ENCODE results near the gene ATG5.

Gene ATG5

DNA sequence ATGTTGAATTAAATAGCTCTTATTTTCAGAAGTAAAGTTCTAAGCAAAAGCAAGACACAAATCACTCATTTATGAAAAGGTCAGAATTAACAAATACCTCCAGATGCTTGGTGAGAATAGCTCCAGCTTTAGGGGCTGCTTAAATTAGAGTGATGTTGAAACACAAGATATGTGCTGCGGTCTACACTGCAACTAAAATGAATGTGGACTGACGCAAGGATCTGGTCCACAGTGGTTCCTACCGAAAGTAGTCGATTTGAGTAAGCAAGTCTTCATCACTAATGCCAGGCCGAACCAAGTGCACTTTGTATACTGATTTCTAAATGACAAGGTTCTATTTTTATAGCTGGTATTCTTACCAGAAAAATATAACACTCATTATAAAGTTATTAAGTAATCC lies 143.1 kb downstream of the ATG5 start:
- no peaks in the 10 kb centered on the region for H4K20me1 ChIP-seq (ENCODE audit: control insufficient read depth, insufficient read depth, low read depth, low read length)
- no peaks in the 10 kb centered on the region for H3K27me3 ChIP-seq (ENCODE audit: control insufficient read depth, low read length)
- no peak overlapping the region for H3K27ac ChIP-seq (ENCODE audit: low read depth, low read length)
- no peak overlapping the region for H3K4me2 ChIP-seq (ENCODE audit: low read length)
- no peaks in the 10 kb centered on the region for H3K9me2 ChIP-seq (replicated peaks; ENCODE audit: control insufficient read depth, low read length)
- H3F3A ChIP-seq (ENCODE audit: control insufficient read depth, insufficient read depth), result no peaks in the 10 kb centered on the region
- no peaks in the 10 kb centered on the region for H3K4me1 ChIP-seq (ENCODE audit: control insufficient read depth, low read length)
- H3K4me3 ChIP-seq (ENCODE audit: low read length), result no peak overlapping the region
- TF ChIP-seq EZH2phosphoT487 (IDR thresholded peaks at IDR 0.05; ENCODE audit: borderline replicate concordance, low read length), result no peak
- TF ChIP-seq, protein P1, sequence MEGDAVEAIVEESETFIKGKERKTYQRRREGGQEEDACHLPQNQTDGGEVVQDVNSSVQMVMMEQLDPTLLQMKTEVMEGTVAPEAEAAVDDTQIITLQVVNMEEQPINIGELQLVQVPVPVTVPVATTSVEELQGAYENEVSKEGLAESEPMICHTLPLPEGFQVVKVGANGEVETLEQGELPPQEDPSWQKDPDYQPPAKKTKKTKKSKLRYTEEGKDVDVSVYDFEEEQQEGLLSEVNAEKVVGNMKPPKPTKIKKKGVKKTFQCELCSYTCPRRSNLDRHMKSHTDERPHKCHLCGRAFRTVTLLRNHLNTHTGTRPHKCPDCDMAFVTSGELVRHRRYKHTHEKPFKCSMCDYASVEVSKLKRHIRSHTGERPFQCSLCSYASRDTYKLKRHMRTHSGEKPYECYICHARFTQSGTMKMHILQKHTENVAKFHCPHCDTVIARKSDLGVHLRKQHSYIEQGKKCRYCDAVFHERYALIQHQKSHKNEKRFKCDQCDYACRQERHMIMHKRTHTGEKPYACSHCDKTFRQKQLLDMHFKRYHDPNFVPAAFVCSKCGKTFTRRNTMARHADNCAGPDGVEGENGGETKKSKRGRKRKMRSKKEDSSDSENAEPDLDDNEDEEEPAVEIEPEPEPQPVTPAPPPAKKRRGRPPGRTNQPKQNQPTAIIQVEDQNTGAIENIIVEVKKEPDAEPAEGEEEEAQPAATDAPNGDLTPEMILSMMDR (IDR thresholded peaks at IDR 0.05; ENCODE audit: low read depth, low read length, poor library complexity, severe bottlenecking), result no peak
- no peaks in the 10 kb centered on the region for H3K9me3 ChIP-seq (ENCODE audit: control insufficient read depth, insufficient read depth, low read length)
- peaks cover 5% of the 10 kb centered on the region for H3K36me3 ChIP-seq (ENCODE audit: control insufficient read depth, low read length)
- H3K79me2 ChIP-seq (ENCODE audit: control insufficient read depth, low read length), result no peaks in the 10 kb centered on the region

DNA sequence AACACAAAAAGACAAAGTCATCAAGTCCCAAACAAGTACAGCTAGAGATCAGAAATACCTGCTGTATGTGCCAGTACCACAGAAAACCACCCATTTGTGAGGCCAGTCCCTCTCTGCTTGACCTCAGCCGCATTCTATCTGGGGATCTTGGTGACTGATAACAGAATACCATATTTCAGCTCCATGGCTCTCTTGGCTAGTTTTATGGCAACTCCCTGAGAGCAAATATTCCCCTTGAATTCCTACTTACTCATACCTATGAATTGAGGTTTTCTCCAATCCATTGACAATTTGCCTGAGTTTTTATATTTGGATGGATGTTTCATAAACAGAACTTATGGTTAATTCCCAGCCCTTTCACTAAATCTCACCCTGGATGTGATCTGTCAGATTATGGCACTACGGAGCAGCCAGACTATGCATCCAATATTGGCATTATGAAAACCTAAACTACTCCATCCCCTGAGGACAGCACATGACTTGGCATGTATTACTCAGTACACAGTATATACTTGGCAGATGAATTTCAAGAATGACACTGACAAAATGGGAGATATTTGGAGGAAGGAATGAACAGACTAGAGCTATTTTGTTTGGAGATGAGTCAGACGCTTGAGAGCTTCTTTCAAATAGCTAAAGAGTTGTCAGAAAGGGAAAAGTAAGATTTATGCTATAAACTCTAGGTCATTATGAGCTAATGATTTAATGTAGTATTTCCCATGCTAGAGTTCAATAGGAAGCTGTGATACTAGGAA lies 143.7 kb downstream of the ATG5 start:
- H3K79me2 ChIP-seq (ENCODE audit: control insufficient read depth, low read length), result no peaks in the 10 kb centered on the region
- no peaks in the 10 kb centered on the region for H3K4me1 ChIP-seq (ENCODE audit: control insufficient read depth, low read length)
- H3K4me2 ChIP-seq (ENCODE audit: low read length), result no peak overlapping the region
- no peaks in the 10 kb centered on the region for H3K9me3 ChIP-seq (ENCODE audit: control insufficient read depth, insufficient read depth, low read length)
- no peak for TF ChIP-seq EZH2phosphoT487 (IDR thresholded peaks at IDR 0.05; ENCODE audit: borderline replicate concordance, low read length)
- TF ChIP-seq, protein P1 (IDR thresholded peaks at IDR 0.05; ENCODE audit: low read depth, low read length, poor library complexity, severe bottlenecking), result no peak
- H3K4me3 ChIP-seq (ENCODE audit: low read length), result no peak overlapping the region
- no peaks in the 10 kb centered on the region for H3F3A ChIP-seq (ENCODE audit: control insufficient read depth, insufficient read depth)
- no peaks in the 10 kb centered on the region for H4K20me1 ChIP-seq (ENCODE audit: control insufficient read depth, insufficient read depth, low read depth, low read length)
- no peaks in the 10 kb centered on the region for H3K9me2 ChIP-seq (replicated peaks; ENCODE audit: control insufficient read depth, low read length)
- no peak overlapping the region for H3K27ac ChIP-seq (ENCODE audit: low read depth, low read length)
- no peaks in the 10 kb centered on the region for H3K27me3 ChIP-seq (ENCODE audit: control insufficient read depth, low read length)
- H3K36me3 ChIP-seq (ENCODE audit: control insufficient read depth, low read length), result peaks cover 5% of the 10 kb centered on the region

DNA sequence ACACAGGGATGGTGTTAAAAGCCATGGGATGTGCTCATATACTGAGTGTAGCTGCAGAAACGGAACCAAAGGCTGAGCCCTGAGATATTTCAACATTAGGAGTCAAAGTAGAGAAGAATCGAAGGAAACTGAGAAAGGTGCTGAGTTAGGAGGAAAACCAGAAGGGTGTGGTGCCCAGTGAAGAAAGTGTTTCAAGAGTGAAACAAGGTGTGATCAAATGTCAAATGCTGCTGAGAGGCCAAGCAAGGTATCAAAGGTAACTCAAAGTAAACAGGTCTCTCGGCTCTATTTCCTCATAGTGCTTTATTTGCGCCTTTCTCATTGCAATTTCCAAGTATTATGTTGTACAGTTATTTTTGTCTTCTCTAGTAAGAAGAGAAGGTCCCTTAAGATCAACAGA lies 145.4 kb downstream of the ATG5 start:
- Histone ChIP-seq H3K36me3 (ENCODE audit: control insufficient read depth, low read length) (no peaks in the 10 kb centered on the region), H3F3A (ENCODE audit: control insufficient read depth, insufficient read depth) (no peaks in the 10 kb centered on the region), H3K9me3 (ENCODE audit: control insufficient read depth, insufficient read depth, low read length) (no peaks in the 10 kb centered on the region), H3K27ac (ENCODE audit: low read depth, low read length) (no peak overlapping the region), H3K9me2 (replicated peaks; ENCODE audit: control insufficient read depth, low read length) (no peaks in the 10 kb centered on the region), H3K79me2 (ENCODE audit: control insufficient read depth, low read length) (no peaks in the 10 kb centered on the region), H3K4me2 (ENCODE audit: low read length) (no peak overlapping the region), H4K20me1 (ENCODE audit: control insufficient read depth, insufficient read depth, low read depth, low read length) (no peaks in the 10 kb centered on the region), H3K4me3 (ENCODE audit: low read length) (no peak overlapping the region), H3K4me1 (ENCODE audit: control insufficient read depth, low read length) (no peaks in the 10 kb centered on the region), H3K27me3 (ENCODE audit: control insufficient read depth, low read length) (no peaks in the 10 kb centered on the region)
- TF ChIP-seq EZH2phosphoT487 (IDR thresholded peaks at IDR 0.05; ENCODE audit: borderline replicate concordance, low read length), result no peak
- TF ChIP-seq, protein P1 (IDR thresholded peaks at IDR 0.05; ENCODE audit: low read depth, low read length, poor library complexity, severe bottlenecking), result no peak

All from DOHH2 (cell line).